ENCODE data around the gene KIF2C. TPM values are rescaled to one million over a fixed set of nuclear protein-coding genes. Genes with fewer than 3 reads are reported as not detected.
"Not testable (repeated sequence)": the region's sequence is repeated elsewhere in the genome, so short reads cannot be mapped to it uniquely, and the experiment has no call there.

Gene KIF2C
- total RNA-seq, 5 donors from 2014 or later (not counting 1 experiment from before 2014, with no cell fraction given), result 0.68 to 1.6 (median 1.1) TPM

DNA sequence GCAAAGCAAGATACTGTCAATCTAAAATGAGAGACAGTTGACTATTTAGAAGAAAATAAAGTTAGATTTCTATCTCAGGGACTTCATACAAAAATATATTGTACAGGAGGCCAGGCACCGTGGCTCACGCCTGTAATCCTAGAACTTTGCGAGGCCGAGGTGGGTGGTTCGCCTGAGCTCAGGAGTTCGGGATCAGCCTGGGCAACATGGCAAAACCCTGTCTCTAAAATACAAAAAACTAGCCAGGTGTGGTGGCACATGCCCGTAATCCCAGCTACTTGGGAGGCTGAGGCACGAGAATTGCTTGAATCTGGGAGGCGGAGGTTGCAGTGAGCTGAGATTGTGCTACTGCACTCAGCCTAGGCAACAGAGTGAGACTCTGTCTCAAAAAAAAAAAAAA lies 76.3 kb downstream of the KIF2C start:
- Mint-ChIP-seq H3K4me1 (peaks cover 53 to 68% (median 63%) of the 10 kb centered on the region in 3 donors), H3K4me3 (peak overlapping the region in 2 of 3 donors; percentile 31 to 85)
- not testable (repeated sequence) for H3K27ac Mint-ChIP-seq; H3K27me3 Mint-ChIP-seq; H3K27me3 ChIP-seq (replicated peaks in 1 of 2; ENCODE audit: control insufficient read depth in 2 of 2, extremely low read depth in 1 of 2, insufficient read depth in 2 of 2, low read length in 1 of 2); H3K9me3 Mint-ChIP-seq; H3K36me3 ChIP-seq (ENCODE audit: control insufficient read depth in 2 of 2, extremely low read depth in 1 of 2, insufficient read depth in 1 of 2, low read length in 1 of 2); DNase-seq; H3K27ac ChIP-seq (ENCODE audit: low read length); ATAC-seq (replicated peaks in 1 of 4); H3K36me3 Mint-ChIP-seq; H3K4me3 ChIP-seq (ENCODE audit: control insufficient read depth in 1 of 2, extremely low read depth in 1 of 2, low read length in 1 of 2); H3K9me3 ChIP-seq
- ChIA-PET CTCF (interaction anchor here in 1 of 2 donors (1.5 kb wide), 1 partner anchor 16 kb away, joined by 3 read pairs; the partner anchor contains the start of gene PLK3), POLR2A (interaction anchor here (0.6 to 0.7 kb wide), 2 partner anchors 16 to 114 kb away, joined by 3 to 8 read pairs; no protein-coding TSS in a partner anchor)
- 97% methylated on average over 5 of the region's 9 CpGs for WGBS (ENCODE audit: insufficient coverage)
- H3K4me1 ChIP-seq (ENCODE audit: control insufficient read depth in 1 of 2, extremely low read depth in 1 of 2, insufficient read depth in 2 of 2, low read length in 2 of 2), result peaks cover 23 to 62% of the 10 kb centered on the region in 2 experiments

DNA sequence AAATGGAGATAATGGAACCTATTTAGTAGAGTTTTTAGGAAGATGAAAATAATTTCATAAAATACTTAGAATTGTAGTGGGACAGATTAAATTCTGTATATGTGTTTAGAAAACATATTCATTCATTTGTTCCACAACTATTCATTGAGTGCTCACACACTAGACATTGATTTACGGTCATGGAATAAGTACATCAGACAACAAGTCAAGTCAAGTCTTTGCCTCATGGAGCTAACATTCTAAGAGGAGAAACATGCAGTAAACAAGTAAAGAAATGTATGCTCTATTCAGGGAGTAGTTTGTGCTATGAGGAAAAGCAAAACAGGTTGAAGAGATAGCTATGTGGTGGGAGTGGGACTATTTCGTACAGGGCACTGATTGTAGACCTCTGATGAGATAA lies 77.7 kb downstream of the KIF2C start:
- DNase-seq (no peak), ATAC-seq (replicated peaks in 1 of 4) (no peak)
- Histone ChIP-seq H3K27me3 (replicated peaks in 1 of 2; ENCODE audit: control insufficient read depth in 2 of 2, extremely low read depth in 1 of 2, insufficient read depth in 2 of 2, low read length in 1 of 2) (no peaks in the 10 kb centered on the region), H3K9me3 (no peaks in the 10 kb centered on the region), H3K4me3 (ENCODE audit: control insufficient read depth in 1 of 2, extremely low read depth in 1 of 2, low read length in 1 of 2) (no peak overlapping the region), H3K4me1 (ENCODE audit: control insufficient read depth in 1 of 2, extremely low read depth in 1 of 2, insufficient read depth in 2 of 2, low read length in 2 of 2) (peaks cover 17 to 54% of the 10 kb centered on the region in 2 experiments), H3K36me3 (ENCODE audit: control insufficient read depth in 2 of 2, extremely low read depth in 1 of 2, insufficient read depth in 1 of 2, low read length in 1 of 2) (no peaks in the 10 kb centered on the region), H3K27ac (ENCODE audit: low read length) (no peak overlapping the region)
- Mint-ChIP-seq H3K4me1 (peaks cover 47 to 61% (median 55%) of the 10 kb centered on the region in 3 donors), H3K36me3 (no peaks in the 10 kb centered on the region), H3K27ac (peak overlapping the region; percentile 57 to 79), H3K9me3 (no peaks in the 10 kb centered on the region), H3K27me3 (no peaks in the 10 kb centered on the region), H3K4me3 (peak overlapping the region; percentile 0 to 84 (median 49))
- WGBS (ENCODE audit: insufficient coverage), result 79% methylated on average over 1 of the region's 2 CpGs
- ChIA-PET POLR2A (interaction anchor here (0.7 to 4.4 kb wide), 6 partner anchors 8 to 42 kb away, joined by 3 to 51 read pairs (median 20); partner anchors contain the start of genes BTBD19 (in 2 of the 2), PLK3 (in 2 of the 2), DYNLT4 (in 1 of the 2) and RPS8 (in 1 of the 2)), CTCF (interaction anchor here (0.5 to 1.3 kb wide), 4 partner anchors 8 to 196 kb away, joined by 3 to 10 read pairs (median 4); no protein-coding TSS in a partner anchor)

Other genes with a start within 250 kb of the KIF2C start
- gene TMEM53, start 65.4 kb upstream of the KIF2C start, total RNA-seq, result 1 to 10 TPM; 1.1 to 2.8 (median 2.2) TPM
- gene ARMH1, start 65.1 kb upstream of the KIF2C start, total RNA-seq, result 100 to 1,000 TPM in 1 of 5 donors, 10 to 100 TPM in 4; 49.5 to 102 (median 89.7) TPM
- 10 to 100 TPM in 1 of 5 donors, not detected in 4; 21.4 TPM for gene RNU5D-1, start 8.7 kb upstream of the KIF2C start, total RNA-seq
- gene RPS8, start 35.7 kb downstream of the KIF2C start, total RNA-seq, result 1,000 to 10,000 TPM; 2,713 to 2,895 (median 2,873) TPM
- gene BEST4, start 48.3 kb downstream of the KIF2C start, total RNA-seq, result 1 to 10 TPM in 4 of 5 donors, under 1 TPM in 1; 0.75 to 2.4 (median 1.6) TPM
- gene PLK3, start 60.5 kb downstream of the KIF2C start, total RNA-seq, result 100 to 1,000 TPM; 124 to 453 (median 136) TPM
- gene DYNLT4, start 67.5 kb downstream of the KIF2C start, total RNA-seq, result 1 to 10 TPM in 2 of 5 donors, under 1 TPM in 2, not detected in 1; 0.36 to 4.3 (median 2.3) TPM
- gene BTBD19, start 68.7 kb downstream of the KIF2C start, total RNA-seq, result 10 to 100 TPM; 10.1 to 56.7 (median 11.5) TPM
- gene PTCH2, start 103.4 kb downstream of the KIF2C start, total RNA-seq, result 1 to 10 TPM in 4 of 5 donors, under 1 TPM in 1; 0.89 to 2.3 (median 1.3) TPM
- gene EIF2B3, start 246.8 kb downstream of the KIF2C start, total RNA-seq, result 10 to 100 TPM; 14.6 to 18.3 (median 15.5) TPM